Measurements from ENCODE around the gene ATXN3.

DNA sequence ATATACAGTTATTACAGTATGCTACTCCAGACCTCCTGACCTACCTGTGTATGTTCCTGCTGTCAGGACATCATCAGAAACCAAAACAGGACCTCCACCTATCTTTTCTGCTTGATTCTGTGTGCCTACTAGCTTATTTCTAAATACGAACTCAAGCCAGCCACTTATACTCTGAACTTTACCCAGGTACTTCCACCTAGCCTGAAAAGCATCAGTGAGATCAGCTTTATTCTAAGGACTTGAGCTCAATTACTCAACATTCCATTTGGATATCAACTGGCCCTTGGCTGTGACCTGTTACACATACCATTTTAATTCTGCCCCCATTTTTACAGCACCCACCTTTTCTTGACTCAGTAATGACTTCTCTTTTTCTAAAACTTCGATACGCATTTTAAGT lies 95.7 kb downstream of the ATXN3 start:
- TF ChIP-seq EZH2 (IDR thresholded peaks at IDR 0.05; ENCODE audit: low read length, missing control alignments): no peak
- TF ChIP-seq, protein P1, sequence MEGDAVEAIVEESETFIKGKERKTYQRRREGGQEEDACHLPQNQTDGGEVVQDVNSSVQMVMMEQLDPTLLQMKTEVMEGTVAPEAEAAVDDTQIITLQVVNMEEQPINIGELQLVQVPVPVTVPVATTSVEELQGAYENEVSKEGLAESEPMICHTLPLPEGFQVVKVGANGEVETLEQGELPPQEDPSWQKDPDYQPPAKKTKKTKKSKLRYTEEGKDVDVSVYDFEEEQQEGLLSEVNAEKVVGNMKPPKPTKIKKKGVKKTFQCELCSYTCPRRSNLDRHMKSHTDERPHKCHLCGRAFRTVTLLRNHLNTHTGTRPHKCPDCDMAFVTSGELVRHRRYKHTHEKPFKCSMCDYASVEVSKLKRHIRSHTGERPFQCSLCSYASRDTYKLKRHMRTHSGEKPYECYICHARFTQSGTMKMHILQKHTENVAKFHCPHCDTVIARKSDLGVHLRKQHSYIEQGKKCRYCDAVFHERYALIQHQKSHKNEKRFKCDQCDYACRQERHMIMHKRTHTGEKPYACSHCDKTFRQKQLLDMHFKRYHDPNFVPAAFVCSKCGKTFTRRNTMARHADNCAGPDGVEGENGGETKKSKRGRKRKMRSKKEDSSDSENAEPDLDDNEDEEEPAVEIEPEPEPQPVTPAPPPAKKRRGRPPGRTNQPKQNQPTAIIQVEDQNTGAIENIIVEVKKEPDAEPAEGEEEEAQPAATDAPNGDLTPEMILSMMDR (conservative IDR thresholded peaks at IDR 0.05 in 1 of 2, IDR thresholded peaks at IDR 0.05 in 1 of 2; ENCODE audit: low read depth in 1 of 2, low read length in 2 of 2): no peak
